GM06990 (cell line): ENCODE measurements around the gene NOD1.

Experiments
- DNase-seq: peaks from one replicate; pipeline ENCODE4 v3.0.0-alpha.2; 2011; ENCODE audit not compliant: insufficient read length; ENCODE audit errors: extremely low read depth
- H3K27me3 ChIP-seq: replicated peaks from 2 replicates; pipeline ENCODE4 v1.6.0; 2011; ENCODE audit warnings: low read length; ENCODE audit not compliant: control insufficient read depth, insufficient read depth
- H3K36me3 ChIP-seq: 2 replicates; pipeline ENCODE4 v1.5.1; 2011; ENCODE audit warnings: low read length; ENCODE audit not compliant: control insufficient read depth, insufficient read depth
- H3K4me3 ChIP-seq: replicated peaks from 2 replicates; pipeline ENCODE4 v1.5.1; 2011; ENCODE audit warnings: low read depth, mild to moderate bottlenecking, control low read depth, low read length
- CTCF ChIP-seq: IDR thresholded peaks from 2 replicates; pipeline ENCODE4 v1.5.1; 2011; ENCODE audit warnings: low read length, control low read depth, mild to moderate bottlenecking, inconsistent platforms; ENCODE audit not compliant: insufficient read depth, poor library complexity, severe bottlenecking

NOD1 gene

GRCh38 chr7:30476459-30477145 lies 2.0 kb downstream of the NOD1 start:
- Histone ChIP-seq H3K27me3 (no peaks in the 10 kb centered on the region), H3K4me3 (no peak overlapping the region), H3K36me3 (no peaks in the 10 kb centered on the region)
- no peak for DNase-seq
- TF ChIP-seq CTCF, result no peak

- no peak for TF ChIP-seq CTCF
- Histone ChIP-seq H3K27me3 (no peaks in the 10 kb centered on the region), H3K36me3 (no peaks in the 10 kb centered on the region), H3K4me3 (no peak overlapping the region)
- no peak for DNase-seq
These were observed 3.0 kb downstream of the NOD1 start for GRCh38 chr7:30475580-30475979.

- DNase-seq, result no peak
- TF ChIP-seq CTCF, result no peak
- no peak overlapping the region for H3K4me3 ChIP-seq
These were observed 3.7 kb downstream of the NOD1 start for GRCh38 chr7:30474893-30475292.

GRCh38 chr7:30474485-30474884 lies 4.1 kb downstream of the NOD1 start:
- no peak overlapping the region for H3K4me3 ChIP-seq
- DNase-seq, result no peak
- no peaks in the 10 kb centered on the region for H3K36me3 ChIP-seq
- H3K27me3 ChIP-seq, result no peaks in the 10 kb centered on the region
- TF ChIP-seq CTCF, result no peak

More at GRCh38 chr7:30474893-30475292, 3.7 kb downstream of the NOD1 start:
- no peaks in the 10 kb centered on the region for H3K27me3 ChIP-seq
- H3K36me3 ChIP-seq, result no peaks in the 10 kb centered on the region

- no peak for DNase-seq
- H3K27me3 ChIP-seq, result no peaks in the 10 kb centered on the region
- no peak overlapping the region for H3K4me3 ChIP-seq
- H3K36me3 ChIP-seq, result no peaks in the 10 kb centered on the region
- TF ChIP-seq CTCF, result no peak
These were observed 4.7 kb downstream of the NOD1 start for GRCh38 chr7:30473903-30474302.
